GM19238 (cell line): ENCODE measurements around the gene PTPRE.

Experiments used
- DNase-seq: peaks from one replicate; pipeline ENCODE4 v3.0.0; 2011; ENCODE audit warnings: low spot score; ENCODE audit not compliant: insufficient read length

Gene PTPRE

GRCh38 chr10:128058106-128058749 lies 151.3 kb downstream of the PTPRE start:
- DNase-seq, result no peak

- no peak for DNase-seq
Measured at GRCh38 chr10:128058750-128059134, 151.8 kb downstream of the PTPRE start.

- no peak for DNase-seq
Measured at GRCh38 chr10:128059266-128059981, 152.5 kb downstream of the PTPRE start.

GRCh38 chr10:128059982-128060293 lies 153.0 kb downstream of the PTPRE start:
- DNase-seq, result no peak

GRCh38 chr10:128060341-128061250 lies 153.7 kb downstream of the PTPRE start:
- no peak for DNase-seq

- DNase-seq, result no peak
Measured at GRCh38 chr10:128061306-128062300, 154.7 kb downstream of the PTPRE start.

GRCh38 chr10:128062331-128062880 lies 155.5 kb downstream of the PTPRE start:
- DNase-seq, result no peak

- peak; percentile 23 for DNase-seq
Measured at GRCh38 chr10:128062881-128063563, 156.1 kb downstream of the PTPRE start.

GRCh38 chr10:128063736-128064107 lies 156.8 kb downstream of the PTPRE start:
- DNase-seq, result no peak

GRCh38 chr10:128064108-128064969 lies 157.4 kb downstream of the PTPRE start:
- peak; percentile 19 for DNase-seq

- no peak for DNase-seq
Measured at GRCh38 chr10:128064970-128065580, 158.2 kb downstream of the PTPRE start.

- no peak for DNase-seq
Measured at GRCh38 chr10:128065881-128066534, 159.1 kb downstream of the PTPRE start.

GRCh38 chr10:128066870-128067382 lies 160.0 kb downstream of the PTPRE start:
- no peak for DNase-seq

GRCh38 chr10:128067691-128068397 lies 160.9 kb downstream of the PTPRE start:
- DNase-seq, result no peak

- DNase-seq, result no peak
Measured at GRCh38 chr10:128068398-128069285, 161.7 kb downstream of the PTPRE start.

GRCh38 chr10:128069351-128070051 lies 162.6 kb downstream of the PTPRE start:
- DNase-seq, result peak; percentile 46
